B cell (primary cell): Measurements from ENCODE around the gene ZNF423.

Experiments used
- CTCF ChIP-seq: fragments of 200-600 bp; IDR thresholded peaks from one replicate; pipeline ENCODE4 v1.8.0; 2022; ENCODE audit warnings: antibody characterized with exemption, mild to moderate bottlenecking
- EZH2 ChIP-seq: IDR thresholded peaks from 2 replicates; pipeline ENCODE4 v1.6.1; 2012; ENCODE audit warnings: borderline replicate concordance, low read depth, mild to moderate bottlenecking, moderate library complexity, low read length; ENCODE audit not compliant: insufficient read depth, poor library complexity, severe bottlenecking

GRCh38 chr16:49756775-49757558 lies 98.9 kb downstream of the ZNF423 start:
- no peak for TF ChIP-seq CTCF
- TF ChIP-seq EZH2, result no peak
